Esophagus (tissue), 2 donors: ENCODE results near the gene ARHGAP6. TPM values are rescaled to one million over a fixed set of nuclear protein-coding genes. Genes with fewer than 3 reads are reported as not detected.
"Not testable (repeated sequence)": the region's sequence is repeated elsewhere in the genome, so short reads cannot be mapped to it uniquely, and the experiment has no call there.

Experiments
- H3K27ac ChIP-seq, 2 donors: one replicate each; pipeline ENCODE4 v1.5.1; 2013; ENCODE audit warnings: low read depth in 2 of 2, mild to moderate bottlenecking in 2 of 2, inconsistent platforms in 1 of 2, low read length in 1 of 2, moderate library complexity in 1 of 2
- H3K27me3 ChIP-seq, 2 donors: one replicate each; pipeline ENCODE4 v1.6.1; 2013; ENCODE audit warnings: low read length in 2 of 2, control low read depth in 1 of 2, mild to moderate bottlenecking in 1 of 2; ENCODE audit not compliant: insufficient read depth in 2 of 2, control insufficient read depth in 1 of 2
- H3K36me3 ChIP-seq, 2 donors: one replicate each; pipeline ENCODE4 v1.6.1; 2013; ENCODE audit warnings: low read length in 1 of 2; ENCODE audit not compliant: control insufficient read depth in 2 of 2, insufficient read depth in 2 of 2
- H3K4me1 ChIP-seq, 2 donors: one replicate each; pipeline ENCODE4 v1.6.1; 2013; ENCODE audit warnings: low read length in 1 of 2; ENCODE audit not compliant: control insufficient read depth in 2 of 2, insufficient read depth in 2 of 2
- H3K4me3 ChIP-seq, 2 donors: one replicate each; pipeline ENCODE4 v1.5.1; 2013; ENCODE audit warnings: low read length in 2 of 2, mild to moderate bottlenecking in 2 of 2, low read depth in 1 of 2, moderate library complexity in 1 of 2
- H3K9me3 ChIP-seq, 2 donors: one replicate each; pipeline ENCODE4 v1.6.1; 2013; ENCODE audit warnings: mild to moderate bottlenecking in 2 of 2, low read depth in 1 of 2, low read length in 1 of 2, moderate library complexity in 1 of 2; ENCODE audit not compliant: control insufficient read depth in 2 of 2, insufficient read depth in 1 of 2
- WGBS, 2 donors: extraction: QIAGEN DNeasy Blood & Tissue Kit; methylation state at CpG; one replicate each; pipeline ENCODE4 v1.1.7; 2013; 5-methylcytosine and 5-hydroxymethylcytosine counted together
- polyA plus RNA-seq, 2 donors: library from polyadenylated mRNA; stranded (reverse); fragments of 200-250 nt; gene quantifications; one replicate each; pipeline ENCODE4 v1.2.3, GENCODE V29; 2013
- donor health status: healthy with polysubstance abuse.
- donor health status: Bipolar disorder and iron deficiency.

Gene ARHGAP6
- polyA plus RNA-seq, 2 donors, result 0.98 to 1.7 TPM

- no peak overlapping the region for H3K4me3 ChIP-seq
- H3K27ac ChIP-seq, result no peak overlapping the region
- 71 to 92% methylated on average over 2 of the region's 2 CpGs for WGBS, 2 donors
- peaks cover 0 to 2% of the 10 kb centered on the region in 2 donors for H3K27me3 ChIP-seq
- H3K36me3 ChIP-seq, result no peaks in the 10 kb centered on the region
- no peaks in the 10 kb centered on the region for H3K9me3 ChIP-seq
- H3K4me1 ChIP-seq, result no peaks in the 10 kb centered on the region
These were observed 408.4 kb downstream of the ARHGAP6 start for GRCh38 chrX:11257290-11257689.

- 76 to 84% methylated on average over 5 of the region's 5 CpGs for WGBS, 2 donors
- Histone ChIP-seq H3K27ac (no peak overlapping the region), H3K36me3 (no peaks in the 10 kb centered on the region)
These were observed 411.2 kb downstream of the ARHGAP6 start for GRCh38 chrX:11254417-11255109.

GRCh38 chrX:11244636-11245035, 421.1 kb downstream of the ARHGAP6 start:
- peaks cover 0 to 2% of the 10 kb centered on the region in 2 donors for H3K4me1 ChIP-seq
- no peak overlapping the region for H3K27ac ChIP-seq
- 23 to 38% methylated on average over 2 of the region's 2 CpGs for WGBS, 2 donors
- H3K36me3 ChIP-seq, result no peaks in the 10 kb centered on the region
- H3K27me3 ChIP-seq, result no peaks in the 10 kb centered on the region
- H3K9me3 ChIP-seq, result no peaks in the 10 kb centered on the region
- no peak overlapping the region for H3K4me3 ChIP-seq

More at GRCh38 chrX:11254417-11255109, 411.2 kb downstream of the ARHGAP6 start:
- H3K4me3 ChIP-seq, result no peak overlapping the region
- H3K4me1 ChIP-seq, result no peaks in the 10 kb centered on the region
- H3K9me3 ChIP-seq, result no peaks in the 10 kb centered on the region
- no peaks in the 10 kb centered on the region for H3K27me3 ChIP-seq

- H3K9me3 ChIP-seq, result no peaks in the 10 kb centered on the region
- H3K36me3 ChIP-seq, result no peaks in the 10 kb centered on the region
- H3K27me3 ChIP-seq, result no peaks in the 10 kb centered on the region
- H3K27ac ChIP-seq, result peak overlapping the region in 1 of 2 donors; percentile 67
- H3K4me3 ChIP-seq, result no peak overlapping the region
- peaks cover 0 to 2% of the 10 kb centered on the region in 2 donors for H3K4me1 ChIP-seq
These were observed 423.0 kb downstream of the ARHGAP6 start for GRCh38 chrX:11242704-11243103.

GRCh38 chrX:11241720-11242119, 424.0 kb downstream of the ARHGAP6 start:
- no peaks in the 10 kb centered on the region for H3K27me3 ChIP-seq
- whole genome bisulfite sequencing, 2 donors, result 45 to 55% methylated on average over 2 of the region's 2 CpGs
- no peak overlapping the region for H3K4me3 ChIP-seq
- no peak overlapping the region for H3K27ac ChIP-seq
- H3K4me1 ChIP-seq, result peaks cover 0 to 2% of the 10 kb centered on the region in 2 donors
- no peaks in the 10 kb centered on the region for H3K9me3 ChIP-seq
- no peaks in the 10 kb centered on the region for H3K36me3 ChIP-seq

DNA sequence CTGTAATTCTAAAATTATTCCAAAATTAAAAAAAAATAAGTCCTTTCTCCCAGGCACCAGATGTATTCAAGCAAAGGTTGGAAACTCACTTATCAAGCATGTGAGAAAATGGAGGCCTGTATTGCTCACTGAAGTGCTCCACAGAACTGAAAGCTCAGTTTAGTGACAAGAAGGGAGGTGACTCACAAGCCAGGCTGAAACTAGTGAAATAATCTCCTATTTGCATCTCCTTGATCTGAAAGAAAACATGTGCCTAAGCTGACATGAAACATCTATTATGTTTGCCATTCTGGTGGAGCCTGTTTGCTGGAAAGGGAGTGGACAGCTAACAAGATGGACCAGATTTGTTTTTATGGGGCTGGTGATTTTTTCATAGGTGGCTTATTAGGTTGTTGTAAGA, 426.5 kb downstream of the ARHGAP6 start:
- Histone ChIP-seq H3K36me3 (no peaks in the 10 kb centered on the region), H3K4me1 (no peaks in the 10 kb centered on the region), H3K27me3 (no peaks in the 10 kb centered on the region), H3K4me3 (no peak overlapping the region), H3K9me3 (no peaks in the 10 kb centered on the region), H3K27ac (no peak overlapping the region)

- H3K36me3 ChIP-seq, H3K4me1 ChIP-seq, H3K9me3 ChIP-seq, H3K27me3 ChIP-seq, H3K27ac ChIP-seq, H3K4me3 ChIP-seq: not testable (repeated sequence)
- 70 to 73% methylated on average over 2 of the region's 2 CpGs for WGBS, 2 donors
These were observed 430.3 kb downstream of the ARHGAP6 start for GRCh38 chrX:11235377-11235776.

DNA sequence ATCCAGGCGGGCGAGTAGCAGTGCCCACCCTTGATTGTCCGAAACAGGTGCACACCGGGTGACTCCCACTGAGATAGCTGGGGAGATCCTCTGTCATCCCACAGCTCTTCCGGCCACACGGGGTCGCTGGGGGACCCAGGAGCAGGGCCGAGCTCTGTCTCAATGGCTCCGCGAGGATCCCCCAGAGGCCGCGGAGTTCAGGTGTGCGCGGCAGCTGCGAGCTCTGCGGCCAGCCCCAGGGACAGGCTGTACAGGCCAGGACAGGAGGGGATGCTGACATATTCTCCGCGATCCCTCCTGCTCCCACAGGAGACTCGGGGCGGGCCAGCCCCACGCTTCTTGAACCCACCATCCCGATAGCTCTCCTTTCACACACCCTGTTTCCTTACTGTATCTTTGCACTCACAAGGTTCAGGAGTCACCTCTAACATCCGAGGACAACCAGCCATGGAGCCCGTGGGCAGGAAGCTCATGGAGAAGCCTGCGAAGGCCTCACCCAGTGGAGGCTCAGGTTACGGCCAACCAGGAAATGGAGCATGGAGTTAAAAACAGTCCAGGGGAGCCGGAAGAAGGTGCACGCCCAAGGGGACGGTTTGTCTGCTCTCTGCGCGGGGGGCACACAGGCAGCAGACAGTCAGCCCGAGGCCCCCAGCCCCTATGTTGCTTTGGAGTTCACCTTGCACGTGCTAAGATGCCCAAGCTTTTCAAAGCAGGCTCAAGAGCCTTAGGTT, 450.4 kb downstream of the ARHGAP6 start:
- no peak overlapping the region for H3K4me3 ChIP-seq
- H3K36me3 ChIP-seq, result no peaks in the 10 kb centered on the region
- no peak overlapping the region for H3K27ac ChIP-seq
- 79 to 88% methylated on average over 33 of the region's 33 CpGs for WGBS, 2 donors
- no peaks in the 10 kb centered on the region for H3K9me3 ChIP-seq
- no peaks in the 10 kb centered on the region for H3K27me3 ChIP-seq
- no peaks in the 10 kb centered on the region for H3K4me1 ChIP-seq

- H3K36me3 ChIP-seq, result no peaks in the 10 kb centered on the region
- H3K9me3 ChIP-seq, result no peaks in the 10 kb centered on the region
- no peak overlapping the region for H3K4me3 ChIP-seq
- no peak overlapping the region for H3K27ac ChIP-seq
- 85 to 91% methylated on average over 18 of the region's 18 CpGs for WGBS, 2 donors
- no peaks in the 10 kb centered on the region for H3K27me3 ChIP-seq
- H3K4me1 ChIP-seq, result no peaks in the 10 kb centered on the region
These were observed 451.2 kb downstream of the ARHGAP6 start for GRCh38 chrX:11214346-11215190.
